Fibroblast of lung (primary cell): ENCODE results near the gene RFESD. TPM values are rescaled to one million over a fixed set of nuclear protein-coding genes. Genes with fewer than 3 reads are reported as not detected.
"Not testable (repeated sequence)": the region's sequence is repeated elsewhere in the genome, so short reads cannot be mapped to it uniquely, and the experiment has no call there.

Experiments
- DNase-seq, 2 donors: peaks; one replicate each; pipeline versions ENCODE4 v3.0.0 to v3.0.0-alpha.2; 2010; ENCODE audit warnings: low read depth in 2 of 2
- H2AFZ ChIP-seq: 2 replicates; pipeline ENCODE4 v1.5.1; 2012; ENCODE audit warnings: low read length, control low read depth, inconsistent platforms
- H3K27ac ChIP-seq: 2 replicates; pipeline ENCODE4 v1.5.1; 2011; ENCODE audit warnings: low read length, control low read depth; ENCODE audit not compliant: insufficient read depth
- H3K27me3 ChIP-seq: 2 replicates; pipeline ENCODE4 v1.5.1; 2011; ENCODE audit warnings: mild to moderate bottlenecking, low read length; ENCODE audit not compliant: control insufficient read depth, insufficient read depth
- H3K36me3 ChIP-seq: 2 replicates; pipeline ENCODE4 v1.5.1; 2011; ENCODE audit warnings: low read length; ENCODE audit not compliant: control insufficient read depth, insufficient read depth
- H3K4me1 ChIP-seq: 2 replicates; pipeline ENCODE4 v1.5.1; 2011; ENCODE audit warnings: low read length; ENCODE audit not compliant: control insufficient read depth, insufficient read depth; ENCODE audit errors: extremely low read depth
- H3K4me2 ChIP-seq: 2 replicates; pipeline ENCODE4 v1.5.1; 2011; ENCODE audit warnings: low read length, control low read depth; ENCODE audit not compliant: insufficient read depth; ENCODE audit errors: extremely low read depth
- H3K4me3 ChIP-seq, 4 experiments: fragments of 200-600 bp in 1 of 4; sonication (generic) in 1 of 4; replicated peaks in 1 of 4; 2 replicates each; pipeline ENCODE4 v1.5.1; 2011 to 2016; ENCODE audit warnings: low read length in 4 of 4, low read depth in 3 of 4, mild to moderate bottlenecking in 3 of 4, control low read depth in 2 of 4, inconsistent platforms in 1 of 4, mixed read lengths in 1 of 4; ENCODE audit not compliant: insufficient read depth in 1 of 4; ENCODE audit errors: control extremely low read depth in 1 of 4
- H3K79me2 ChIP-seq: 2 replicates; pipeline ENCODE4 v1.5.1; 2012; ENCODE audit warnings: mild to moderate bottlenecking, low read length, inconsistent platforms; ENCODE audit not compliant: control insufficient read depth, insufficient read depth
- H3K9ac ChIP-seq: 2 replicates; pipeline ENCODE4 v1.5.1; 2011; ENCODE audit warnings: mild to moderate bottlenecking, low read length, control low read depth; ENCODE audit not compliant: insufficient read depth
- H3K9me3 ChIP-seq: 2 replicates; pipeline ENCODE4 v1.5.1; 2012; ENCODE audit warnings: low read depth, low read length; ENCODE audit not compliant: control insufficient read depth, insufficient read depth
- H4K20me1 ChIP-seq: 2 replicates; pipeline ENCODE4 v1.5.1; 2011; ENCODE audit warnings: low read length; ENCODE audit not compliant: control insufficient read depth, insufficient read depth; ENCODE audit errors: extremely low read depth
- EZH2 ChIP-seq: IDR thresholded peaks from 2 replicates; pipeline ENCODE4 v1.5.1; 2012; ENCODE audit warnings: low read length, control low read depth, mild to moderate bottlenecking; ENCODE audit errors: missing control alignments
- polyA plus RNA-seq, 2 donors: library from polyadenylated mRNA; depleted of rRNA in 1 of 2; stranded (reverse) in 1 of 2; unstranded in 1 of 2; fragments of >200 nt; gene quantifications; 2 replicates each; pipeline ENCODE4 v1.2.1, GENCODE V29; 2011 to 2012; ENCODE audit warnings: missing spikeins in 1 of 2
- total RNA-seq: library from RNA; depleted of rRNA; stranded (reverse); fragments of >200 nt; gene quantifications from 2 replicates; pipeline ENCODE4 v1.2.1, GENCODE V29; 2014
- TF ChIP-seq, protein P1 (sequence below), 2 donors: IDR thresholded peaks in 1 of 2; conservative IDR thresholded peaks in 1 of 2; 1 replicate in 1 of 2; 2 replicates in 1 of 2; pipeline ENCODE4 v1.5.1; 2011 to 2012; ENCODE audit warnings: low read length in 2 of 2, control low read depth in 1 of 2, inconsistent platforms in 1 of 2, low read depth in 1 of 2, mild to moderate bottlenecking in 1 of 2

The RFESD gene
- total and polyA plus RNA-seq, 2 donors (not counting 1 experiment from before 2014, with no cell fraction given): 2.7 to 4.8 TPM

DNA sequence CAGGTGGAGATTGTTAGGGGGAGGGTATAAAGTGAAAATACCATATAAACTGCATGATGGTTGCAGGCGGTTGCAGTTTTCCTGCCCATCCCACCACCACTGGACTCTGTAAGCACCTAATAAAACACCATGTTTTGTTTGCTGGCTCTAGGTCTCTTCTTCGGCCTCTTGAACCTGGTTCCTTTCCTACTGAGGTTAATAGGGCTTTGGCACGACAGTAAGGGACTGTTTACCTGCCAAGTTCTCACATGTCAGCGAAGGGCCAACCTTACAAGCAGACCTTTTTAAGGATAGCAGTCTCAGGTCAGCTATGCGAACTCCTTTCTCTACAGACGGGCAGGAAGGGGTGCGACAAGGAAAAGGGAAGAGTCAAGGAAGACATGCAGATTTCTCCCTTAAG is 3.4 kb upstream of the RFESD start:
- Histone ChIP-seq H3K9ac (no peak overlapping the region), H3K27ac (no peak overlapping the region), H2AFZ (no peak overlapping the region), H3K36me3 (no peaks in the 10 kb centered on the region), H3K9me3 (no peaks in the 10 kb centered on the region), H3K79me2 (no peaks in the 10 kb centered on the region), H4K20me1 (no peaks in the 10 kb centered on the region), H3K4me2 (no peak overlapping the region), H3K4me3 (no peak overlapping the region), H3K4me1 (peaks cover 2% of the 10 kb centered on the region), H3K27me3 (no peaks in the 10 kb centered on the region)
- no peak for TF ChIP-seq EZH2
- TF ChIP-seq, protein P1, sequence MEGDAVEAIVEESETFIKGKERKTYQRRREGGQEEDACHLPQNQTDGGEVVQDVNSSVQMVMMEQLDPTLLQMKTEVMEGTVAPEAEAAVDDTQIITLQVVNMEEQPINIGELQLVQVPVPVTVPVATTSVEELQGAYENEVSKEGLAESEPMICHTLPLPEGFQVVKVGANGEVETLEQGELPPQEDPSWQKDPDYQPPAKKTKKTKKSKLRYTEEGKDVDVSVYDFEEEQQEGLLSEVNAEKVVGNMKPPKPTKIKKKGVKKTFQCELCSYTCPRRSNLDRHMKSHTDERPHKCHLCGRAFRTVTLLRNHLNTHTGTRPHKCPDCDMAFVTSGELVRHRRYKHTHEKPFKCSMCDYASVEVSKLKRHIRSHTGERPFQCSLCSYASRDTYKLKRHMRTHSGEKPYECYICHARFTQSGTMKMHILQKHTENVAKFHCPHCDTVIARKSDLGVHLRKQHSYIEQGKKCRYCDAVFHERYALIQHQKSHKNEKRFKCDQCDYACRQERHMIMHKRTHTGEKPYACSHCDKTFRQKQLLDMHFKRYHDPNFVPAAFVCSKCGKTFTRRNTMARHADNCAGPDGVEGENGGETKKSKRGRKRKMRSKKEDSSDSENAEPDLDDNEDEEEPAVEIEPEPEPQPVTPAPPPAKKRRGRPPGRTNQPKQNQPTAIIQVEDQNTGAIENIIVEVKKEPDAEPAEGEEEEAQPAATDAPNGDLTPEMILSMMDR (conservative IDR thresholded peaks at IDR 0.05 in 1 of 2, IDR thresholded peaks at IDR 0.05 in 1 of 2; ENCODE audit: low read depth in 1 of 2, low read length in 2 of 2): no peak
- no peak for DNase-seq

DNA sequence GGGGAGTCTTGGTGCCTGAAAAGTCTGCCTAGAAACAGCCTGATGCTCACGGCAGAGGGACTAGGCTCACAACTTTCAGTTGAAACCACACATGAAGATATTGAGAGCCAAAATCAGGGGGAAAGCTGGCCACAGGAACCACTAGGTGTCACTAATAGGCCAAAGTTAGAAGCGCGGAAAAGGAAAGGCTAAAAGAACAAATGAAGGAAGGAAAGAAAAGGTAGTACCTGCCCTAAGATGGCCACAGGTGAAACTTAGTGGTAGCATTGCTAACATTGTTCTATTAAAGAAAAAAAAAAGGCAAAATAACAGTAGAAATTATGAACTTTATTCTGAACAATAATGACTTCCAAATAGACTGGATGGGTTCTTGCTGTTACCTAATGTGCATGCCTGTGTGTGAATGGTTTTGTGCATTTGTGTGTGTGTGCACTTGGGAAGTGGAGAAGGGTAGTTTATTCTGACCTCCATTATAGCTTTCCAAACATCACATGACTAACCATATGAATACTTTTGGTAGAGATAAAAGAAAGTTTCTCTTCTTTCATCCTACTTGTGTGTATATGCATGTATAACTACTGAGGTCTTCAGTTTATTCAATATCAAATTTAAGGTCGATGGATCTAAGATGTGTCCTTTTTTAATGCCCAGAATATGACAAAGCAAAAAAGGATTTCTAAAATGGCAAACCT is 2.1 kb upstream of the RFESD start:
- Histone ChIP-seq H2AFZ (peak overlapping the region; percentile 91), H4K20me1 (no peaks in the 10 kb centered on the region), H3K79me2 (no peaks in the 10 kb centered on the region), H3K4me2 (peak overlapping the region; percentile 13), H3K27me3 (no peaks in the 10 kb centered on the region), H3K36me3 (no peaks in the 10 kb centered on the region), H3K27ac (no peak overlapping the region), H3K4me1 (peaks cover 2% of the 10 kb centered on the region), H3K9ac (no peak overlapping the region), H3K4me3 (no peak overlapping the region), H3K9me3 (no peaks in the 10 kb centered on the region)
- peak; percentile 47 to 74 for DNase-seq
- no peak for TF ChIP-seq EZH2
- TF ChIP-seq, protein P1 (conservative IDR thresholded peaks at IDR 0.05 in 1 of 2, IDR thresholded peaks at IDR 0.05 in 1 of 2; ENCODE audit: low read depth in 1 of 2, low read length in 2 of 2): peak; percentile 79 to 90

DNA sequence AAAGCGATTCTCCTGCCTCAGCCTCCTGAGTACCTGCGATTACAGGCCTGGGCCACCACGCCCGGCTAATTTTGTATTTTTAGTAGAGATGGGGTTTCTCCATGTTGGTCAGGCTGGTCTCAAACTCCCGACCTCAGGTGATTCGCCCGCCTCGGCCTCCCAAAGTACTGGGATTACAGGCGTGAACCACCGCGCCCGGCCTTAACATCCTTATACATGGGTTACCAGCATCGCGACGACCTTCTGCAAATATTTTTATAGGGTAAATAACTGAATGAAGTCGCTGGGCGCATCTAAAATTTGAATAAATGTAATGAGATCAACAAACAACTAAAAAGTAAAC is 380 bp upstream of the RFESD start:
- not testable (repeated sequence) for H3K36me3 ChIP-seq, H3K9me3 ChIP-seq, H3K9ac ChIP-seq, DNase-seq, H3K4me1 ChIP-seq, H3K27me3 ChIP-seq, H2AFZ ChIP-seq, H4K20me1 ChIP-seq, H3K79me2 ChIP-seq, H3K27ac ChIP-seq
- H3K4me2 ChIP-seq: peak overlapping the region; percentile 64
- H3K4me3 ChIP-seq: peak overlapping the region in 2 of 4 experiments; percentile 9 to 69
